WERI-Rb-1 (cell line): ENCODE results near the gene LEMD2.

Source experiments
- DNase-seq: peaks from one replicate; pipeline ENCODE4 v3.0.0-alpha.2; 2020
- H3K27ac ChIP-seq: fragments of 250-450 bp; sonication (Bioruptor Pico); 2 replicates; pipeline ENCODE4 v1.5.1; 2020; ENCODE audit warnings: mild to moderate bottlenecking, moderate library complexity
- H3K27me3 ChIP-seq: fragments of 250-450 bp; sonication (Bioruptor Pico); 2 replicates; pipeline ENCODE4 v1.5.1; 2021; ENCODE audit warnings: mild to moderate bottlenecking, low read depth, moderate library complexity; ENCODE audit not compliant: insufficient read depth, severe bottlenecking
- H3K36me3 ChIP-seq: fragments of 250-450 bp; sonication (Bioruptor Pico); 2 replicates; pipeline ENCODE4 v1.5.1; 2020; ENCODE audit warnings: mild to moderate bottlenecking, moderate library complexity
- H3K4me3 ChIP-seq: 2 replicates; pipeline ENCODE4 v1.5.1; 2011; ENCODE audit warnings: low read depth, mild to moderate bottlenecking, control low read depth, low read length
- H3K9me3 ChIP-seq: fragments of 250-450 bp; sonication (Bioruptor Pico); 2 replicates; pipeline ENCODE4 v1.5.1; 2021; ENCODE audit warnings: mild to moderate bottlenecking, moderate library complexity; ENCODE audit not compliant: severe bottlenecking
- CTCF ChIP-seq: IDR thresholded peaks from 2 replicates; pipeline ENCODE4 v1.5.1; 2011; ENCODE audit warnings: low read depth, mild to moderate bottlenecking, control low read depth, inconsistent platforms, low read length

LEMD2 gene

GRCh38 chr6:33738153-33738552 is 50.8 kb downstream of the LEMD2 start:
- no peaks in the 10 kb centered on the region for H3K9me3 ChIP-seq
- no peak overlapping the region for H3K27ac ChIP-seq
- H3K4me3 ChIP-seq, result no peak overlapping the region
- no peaks in the 10 kb centered on the region for H3K36me3 ChIP-seq
- no peaks in the 10 kb centered on the region for H3K27me3 ChIP-seq
- TF ChIP-seq CTCF, result no peak
- DNase-seq, result no peak

DNA sequence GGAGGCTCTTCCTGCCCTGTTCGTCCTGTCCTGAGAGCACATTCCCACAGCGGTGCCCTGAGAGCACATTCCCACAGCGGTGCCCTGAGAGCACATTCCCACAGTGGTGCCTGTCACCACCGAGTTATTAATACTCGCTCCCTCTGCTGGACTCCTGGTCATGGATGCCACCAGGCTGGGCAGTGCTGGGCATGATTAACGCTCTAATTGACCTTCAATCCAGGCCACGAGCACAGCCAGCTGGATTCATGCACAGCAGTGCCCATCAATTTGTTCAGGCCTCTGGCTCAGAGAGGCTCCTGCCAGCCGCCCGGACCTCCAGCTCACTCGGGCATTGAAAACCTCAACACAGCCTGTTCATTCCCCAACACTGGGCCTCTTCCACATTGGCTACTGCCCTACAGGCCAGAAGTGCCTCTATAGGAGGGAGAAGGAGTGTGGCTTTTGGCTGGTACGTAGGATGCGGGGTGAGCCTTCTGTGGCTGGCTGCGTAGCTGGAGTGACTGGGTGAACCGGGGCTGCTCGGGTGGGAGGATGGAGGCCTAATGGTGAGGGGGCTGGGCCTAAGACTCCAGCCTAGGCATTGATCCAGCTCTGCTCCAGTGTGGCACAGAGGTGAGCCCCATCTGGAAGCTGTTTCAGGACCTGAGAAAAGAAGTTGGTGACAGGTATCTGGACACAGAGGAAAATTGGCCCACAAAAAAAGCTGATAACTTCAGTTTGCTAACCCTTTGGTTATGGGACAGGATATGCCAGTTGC is 51.5 kb downstream of the LEMD2 start:
- H3K27ac ChIP-seq, result no peak overlapping the region
- no peak for TF ChIP-seq CTCF
- DNase-seq, result no peak
- H3K27me3 ChIP-seq, result no peaks in the 10 kb centered on the region
- H3K36me3 ChIP-seq, result no peaks in the 10 kb centered on the region
- H3K4me3 ChIP-seq, result no peak overlapping the region
- no peaks in the 10 kb centered on the region for H3K9me3 ChIP-seq

DNA sequence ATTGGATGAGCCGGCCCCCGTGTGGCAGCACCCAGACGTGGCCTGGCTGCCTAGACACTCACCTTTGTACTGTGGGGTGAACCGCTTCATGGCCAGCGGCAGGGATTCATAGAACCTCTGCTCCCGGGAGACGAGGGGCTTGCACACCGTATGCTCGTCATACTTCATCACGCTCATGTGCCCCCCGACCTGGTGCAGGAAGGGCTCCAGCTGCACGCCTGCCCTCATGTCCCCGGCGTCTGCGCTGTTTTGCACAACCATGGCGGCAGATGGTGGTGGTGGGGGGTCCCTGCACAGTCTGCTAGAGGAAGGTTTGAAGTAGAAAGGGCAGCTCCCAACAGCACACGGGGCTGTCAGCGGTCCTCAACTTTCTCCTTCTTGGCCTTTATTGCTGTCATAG is 53.7 kb downstream of the LEMD2 start:
- no peaks in the 10 kb centered on the region for H3K9me3 ChIP-seq
- H3K27ac ChIP-seq, result no peak overlapping the region
- no peak overlapping the region for H3K4me3 ChIP-seq
- H3K27me3 ChIP-seq, result no peaks in the 10 kb centered on the region
- TF ChIP-seq CTCF, result peak; percentile 34
- no peak for DNase-seq
- no peaks in the 10 kb centered on the region for H3K36me3 ChIP-seq

GRCh38 chr6:33733709-33734007 is 55.3 kb downstream of the LEMD2 start:
- H3K27me3 ChIP-seq, result no peaks in the 10 kb centered on the region
- H3K4me3 ChIP-seq, result no peak overlapping the region
- no peak overlapping the region for H3K27ac ChIP-seq
- no peaks in the 10 kb centered on the region for H3K9me3 ChIP-seq
- no peak for DNase-seq
- TF ChIP-seq CTCF, result no peak
- no peaks in the 10 kb centered on the region for H3K36me3 ChIP-seq

DNA sequence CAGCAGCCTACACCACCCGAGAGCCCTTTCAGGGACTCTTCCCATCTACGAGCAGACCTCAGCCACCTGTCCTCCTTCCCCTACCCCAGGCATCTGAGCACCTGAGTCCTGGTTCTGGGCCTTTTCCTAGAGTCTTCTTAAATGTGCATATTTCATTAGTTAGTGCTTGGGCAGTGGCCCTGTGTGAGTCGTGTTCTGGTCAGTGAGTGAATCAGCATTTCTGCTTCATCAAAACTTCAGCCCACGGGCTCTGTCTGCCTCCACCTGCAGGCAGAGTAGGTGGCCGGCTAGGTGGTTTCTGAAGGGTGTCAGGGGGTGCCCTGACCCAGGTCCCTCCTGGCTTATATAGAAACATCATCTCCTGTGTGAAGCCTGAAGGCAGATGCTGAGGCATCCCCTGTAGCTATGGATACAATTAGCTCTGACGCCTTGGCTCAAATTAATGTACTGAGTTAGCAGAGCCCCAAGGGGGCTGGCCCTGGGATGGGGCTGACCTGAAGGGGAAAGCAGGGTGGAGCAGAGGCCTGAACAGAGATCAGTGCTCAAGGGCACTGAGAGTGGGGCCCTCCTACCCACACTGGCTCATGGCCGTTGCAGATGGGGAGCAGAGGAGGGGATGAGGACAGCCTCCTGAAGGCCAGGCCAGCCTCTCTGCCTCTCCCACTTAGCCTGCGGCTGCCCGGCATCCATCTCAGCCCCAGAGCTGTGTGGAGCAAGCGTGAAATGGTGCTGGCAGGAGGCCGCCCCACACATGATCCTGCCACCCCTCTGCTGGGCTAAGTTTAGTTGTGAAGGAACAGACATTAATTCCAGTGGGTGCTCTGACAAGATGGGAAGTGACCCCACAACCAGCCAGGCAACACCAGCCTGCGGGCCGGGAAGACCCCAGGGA is 55.9 kb downstream of the LEMD2 start:
- Histone ChIP-seq H3K4me3 (no peak overlapping the region), H3K36me3 (no peaks in the 10 kb centered on the region), H3K27ac (peak overlapping the region; percentile 49), H3K9me3 (no peaks in the 10 kb centered on the region), H3K27me3 (no peaks in the 10 kb centered on the region)
- no peak for TF ChIP-seq CTCF
- DNase-seq, result no peak
